Measurements from ENCODE around the gene DYNLRB1. TPM values are rescaled to one million over a fixed set of nuclear protein-coding genes. Genes with fewer than 3 reads are reported as not detected.

The DYNLRB1 gene
- total and polyA plus RNA-seq, 10 of the 15 experiments (the other 5 are each of a cell fraction or from before 2014, with no cell fraction given) = 87.9 to 313 (median 153) TPM

- TF ChIP-seq, protein P1, sequence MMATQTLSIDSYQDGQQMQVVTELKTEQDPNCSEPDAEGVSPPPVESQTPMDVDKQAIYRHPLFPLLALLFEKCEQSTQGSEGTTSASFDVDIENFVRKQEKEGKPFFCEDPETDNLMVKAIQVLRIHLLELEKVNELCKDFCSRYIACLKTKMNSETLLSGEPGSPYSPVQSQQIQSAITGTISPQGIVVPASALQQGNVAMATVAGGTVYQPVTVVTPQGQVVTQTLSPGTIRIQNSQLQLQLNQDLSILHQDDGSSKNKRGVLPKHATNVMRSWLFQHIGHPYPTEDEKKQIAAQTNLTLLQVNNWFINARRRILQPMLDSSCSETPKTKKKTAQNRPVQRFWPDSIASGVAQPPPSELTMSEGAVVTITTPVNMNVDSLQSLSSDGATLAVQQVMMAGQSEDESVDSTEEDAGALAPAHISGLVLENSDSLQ (IDR thresholded peaks at IDR 0.05) = no peak
- no peak for TF ChIP-seq NR2F1 (conservative IDR thresholded peaks at IDR 0.05)
- no peak for TF ChIP-seq NKRF (conservative IDR thresholded peaks at IDR 0.05)
- TF ChIP-seq MYB (IDR thresholded peaks at IDR 0.05; ENCODE audit: borderline replicate concordance, low read depth, low read length) = no peak
Measured at GRCh38 chr20:34510575-34510974, 5.6 kb upstream of the DYNLRB1 start (continued).

DNA sequence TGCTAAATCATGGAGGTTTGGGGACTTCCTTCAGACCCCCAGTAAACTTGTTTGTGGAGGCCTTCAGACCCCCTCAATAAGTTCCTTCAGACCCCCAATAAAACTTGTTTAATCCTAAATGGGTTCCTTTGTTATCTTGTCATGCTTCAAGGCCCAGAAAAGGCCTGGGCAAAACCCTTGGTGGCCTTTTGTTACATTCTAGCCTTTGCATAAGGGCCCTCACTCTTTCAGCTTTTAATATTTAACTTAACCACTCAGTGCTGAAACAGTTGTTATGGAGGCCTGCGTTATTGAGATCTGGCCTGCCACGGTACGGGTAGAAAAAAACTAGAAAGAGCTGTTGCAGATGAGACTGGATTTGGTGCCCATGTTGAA lies 4.3 kb upstream of the DYNLRB1 start:
- DNase-seq (ENCODE audit: low read depth, low spot score) = no peak
- 99% methylated on average over 3 of the region's 3 CpGs for WGBS (ENCODE audit: insufficient coverage, insufficient replicate concordance, low lambda C conversion rate, missing lambda C conversion rate)
- Histone ChIP-seq H3K4me1 (ENCODE audit: control insufficient read depth, insufficient read depth, low read length) (peaks cover 3% of the 10 kb centered on the region; the same call in 1 of the 2 replicates), H3K9me3 (replicated peaks; ENCODE audit: control insufficient read depth, insufficient read depth, low read length) (no peaks in the 10 kb centered on the region), H3K79me2 (ENCODE audit: control insufficient read depth, insufficient read depth, low read length) (peaks cover 7% of the 10 kb centered on the region), H3K4me2 (ENCODE audit: control insufficient read depth, insufficient read depth) (no peak overlapping the region), H3K27me3 (replicated peaks in 1 of 2; ENCODE audit: control insufficient read depth in 2 of 2, insufficient read depth in 2 of 2, low read length in 1 of 2) (no peaks in the 10 kb centered on the region), H3K9ac (ENCODE audit: control insufficient read depth, insufficient read depth, low read length) (no peak overlapping the region), H4K20me1 (ENCODE audit: control insufficient read depth, insufficient read depth) (no peaks in the 10 kb centered on the region), H3K4me3 (no peak overlapping the region), H2AFZ (ENCODE audit: control insufficient read depth, low read depth, low read length) (no peak overlapping the region), H3K27ac (ENCODE audit: control insufficient read depth, insufficient read depth) (no peak overlapping the region), H3K36me3 (ENCODE audit: control insufficient read depth in 2 of 2, insufficient read depth in 2 of 2, low read length in 1 of 2) (peaks cover 0 to 7% of the 10 kb centered on the region in 2 experiments; a peak in 1 of 4 replicates)
- no peak for ATAC-seq
- ChIA-PET RAD21 (ENCODE audit: unreplicated experiment) (interaction anchor here (0.9 to 1.2 kb wide), 2 partner anchors 39 to 258 kb away, joined by 3 to 4 read pairs; no protein-coding TSS in a partner anchor), CTCF (interaction anchor here (0.6 to 2.1 kb wide), 4 partner anchors 10 to 258 kb away, joined by 3 to 13 read pairs (median 8); no protein-coding TSS in a partner anchor), POLR2A (interaction anchor here (0.5 to 0.6 kb wide), 3 partner anchors 107 to 160 kb away, joined by 4 to 6 read pairs (median 5); no protein-coding TSS in a partner anchor), SMC1A (ENCODE audit: uncharacterized antibody, unreplicated experiment) (interaction anchor here (1.5 kb wide), 1 partner anchor 199 kb away, joined by 6 read pairs; no protein-coding TSS in a partner anchor)
- no TSS peak for BruUV-seq (replicated peaks)
- in situ Hi-C loops (cut with MboI) (no loop called here), intact Hi-C loops (cut with micrococcal nuclease; ENCODE audit: unreplicated experiment) (no loop called here)
- FAIRE-seq = no peak
- TF ChIP-seq, protein P2, sequence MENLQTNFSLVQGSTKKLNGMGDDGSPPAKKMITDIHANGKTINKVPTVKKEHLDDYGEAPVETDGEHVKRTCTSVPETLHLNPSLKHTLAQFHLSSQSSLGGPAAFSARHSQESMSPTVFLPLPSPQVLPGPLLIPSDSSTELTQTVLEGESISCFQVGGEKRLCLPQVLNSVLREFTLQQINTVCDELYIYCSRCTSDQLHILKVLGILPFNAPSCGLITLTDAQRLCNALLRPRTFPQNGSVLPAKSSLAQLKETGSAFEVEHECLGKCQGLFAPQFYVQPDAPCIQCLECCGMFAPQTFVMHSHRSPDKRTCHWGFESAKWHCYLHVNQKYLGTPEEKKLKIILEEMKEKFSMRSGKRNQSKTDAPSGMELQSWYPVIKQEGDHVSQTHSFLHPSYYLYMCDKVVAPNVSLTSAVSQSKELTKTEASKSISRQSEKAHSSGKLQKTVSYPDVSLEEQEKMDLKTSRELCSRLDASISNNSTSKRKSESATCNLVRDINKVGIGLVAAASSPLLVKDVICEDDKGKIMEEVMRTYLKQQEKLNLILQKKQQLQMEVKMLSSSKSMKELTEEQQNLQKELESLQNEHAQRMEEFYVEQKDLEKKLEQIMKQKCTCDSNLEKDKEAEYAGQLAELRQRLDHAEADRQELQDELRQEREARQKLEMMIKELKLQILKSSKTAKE (IDR thresholded peaks at IDR 0.05; ENCODE audit: low read depth, poor library complexity, severe bottlenecking) = no peak
- no peak for TF ChIP-seq LARP7 (IDR thresholded peaks at IDR 0.05)
